Left cardiac atrium (tissue), 4 donors: ENCODE data around the gene SLC25A14. TPM values are rescaled to one million over a fixed set of nuclear protein-coding genes. Genes with fewer than 3 reads are reported as not detected.
"Not testable (repeated sequence)": the region's sequence is repeated elsewhere in the genome, so short reads cannot be mapped to it uniquely, and the experiment has no call there.

ENCODE experiments used
- ATAC-seq, 2 donors: fragments of 200-7000 bp; cut with Tn5 transposase; one replicate each; pipeline ENCODE4 v1.9.1; 2020; ENCODE audit warnings: mild to moderate bottlenecking in 2 of 2, moderate library complexity in 2 of 2
- DNase-seq: peaks from one replicate; pipeline ENCODE4 v3.0.0-alpha.2; 2020
- intact Hi-C, 2 donors: fragments of 100-400 bp; cut with DNase I; formaldehyde crosslinking; loops; one replicate each; pipeline versions ENCODE4 v1.14.1 to v1.15.1; 2022 to 2023
- long read RNA-seq: library from polyadenylated mRNA; unstranded; transcript quantifications from one replicate; pipeline ENCODE4 v2.0.0, GENCODE V29; 2021
- total RNA-seq, 2 donors: library from RNA; stranded (reverse); fragmentation: NEBNext Ultra II Directional; extraction: Animal tissue kit (Norgen Biotek cat#: 25700); gene quantifications; one replicate each; pipeline ENCODE4 v1.2.1, GENCODE V29; 2021
- donor health status: DM: no; HTN: yes; CAD: no.
- donor health status: DM: no; HTN: yes; CAD: no; lungs with severe emphysema.
- donor health status: DM: yes; HTN: yes; CAD: no.
- donor health status: Dilated cardiomyopathy.

SLC25A14 gene, protein sequence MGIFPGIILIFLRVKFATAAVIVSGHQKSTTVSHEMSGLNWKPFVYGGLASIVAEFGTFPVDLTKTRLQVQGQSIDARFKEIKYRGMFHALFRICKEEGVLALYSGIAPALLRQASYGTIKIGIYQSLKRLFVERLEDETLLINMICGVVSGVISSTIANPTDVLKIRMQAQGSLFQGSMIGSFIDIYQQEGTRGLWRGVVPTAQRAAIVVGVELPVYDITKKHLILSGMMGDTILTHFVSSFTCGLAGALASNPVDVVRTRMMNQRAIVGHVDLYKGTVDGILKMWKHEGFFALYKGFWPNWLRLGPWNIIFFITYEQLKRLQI
- 1 to 10 TPM; 5.5 to 6.5 TPM for total RNA-seq
- long read RNA-seq, partial matches to known transcripts: 2 of 5 reads
- long read RNA-seq, other reads (novel, unspliced or antisense): 0 of 5 reads

DNA sequence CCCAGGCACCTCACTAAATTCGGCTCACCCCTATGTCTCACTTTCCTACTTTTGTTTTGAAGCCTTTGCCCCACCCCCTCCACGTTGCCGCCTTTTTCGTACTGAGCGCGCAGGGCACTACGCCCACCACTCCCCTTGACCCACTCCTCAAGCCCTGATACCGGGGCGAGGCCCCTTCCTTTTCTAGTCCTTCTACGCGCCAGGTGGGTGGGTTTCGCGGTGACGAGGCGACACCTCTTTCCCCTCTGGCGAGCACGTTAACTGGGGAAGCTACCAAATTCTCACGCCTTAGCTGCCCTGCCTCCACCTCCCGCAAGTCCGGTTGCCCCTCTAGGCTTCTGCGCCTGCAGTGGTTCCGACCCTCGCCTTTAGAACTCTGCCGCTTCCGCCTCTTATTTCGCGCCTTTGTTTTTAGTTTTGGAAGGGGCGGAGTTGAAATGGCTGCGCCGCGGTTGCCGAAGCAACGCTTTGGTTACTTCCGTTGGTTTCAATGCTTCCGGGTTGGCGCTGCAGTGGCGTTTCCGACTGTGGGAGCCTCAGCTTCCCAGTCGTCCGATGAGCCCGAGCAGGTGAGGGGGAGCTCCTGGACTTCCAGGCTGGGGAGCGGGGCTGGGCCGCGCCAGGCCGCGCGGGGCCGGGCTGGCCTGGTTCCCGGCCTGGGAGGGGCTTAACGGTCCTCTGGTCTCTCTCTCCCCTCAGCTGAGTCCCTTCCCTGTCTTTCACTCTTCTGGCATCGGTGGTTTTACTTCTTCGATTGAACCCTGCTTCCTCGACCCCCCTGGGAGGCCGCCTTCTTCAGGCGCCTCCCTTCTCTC, at the start of gene SLC25A14:
SLC25A14 (plus strand) TSS at position 512 of the 815 bp plus-strand sequence. CDS start 360 bp downstream, outside the sequence.
- ATAC-seq: peak; percentile 94 to 99
- intact Hi-C loops: no loop called here
- peak; percentile 81 for DNase-seq

- intact Hi-C loops: no loop called here
- ATAC-seq (no peak), DNase-seq (no peak)
Measured at GRCh38 chrX:130295519-130296296, 44.0 kb upstream of the SLC25A14 start.

DNA sequence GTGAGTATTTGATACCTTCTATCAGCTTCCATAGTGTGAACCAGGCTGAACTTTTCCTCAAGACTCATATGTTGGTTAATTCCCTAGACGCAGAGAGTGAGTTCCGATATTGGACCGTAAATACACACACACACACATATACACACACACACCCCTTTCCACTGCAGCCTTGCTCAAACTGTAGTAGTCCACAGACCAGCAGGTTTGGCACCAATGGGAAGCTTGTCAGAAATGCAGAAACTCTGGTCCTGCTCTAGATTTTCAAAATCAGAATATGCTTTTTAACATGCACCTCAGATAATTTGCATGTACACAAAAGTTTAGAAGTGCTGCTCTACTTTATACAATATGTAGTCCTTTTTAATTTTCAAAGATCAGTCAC, 43.4 kb upstream of the SLC25A14 start:
- DNase-seq (no peak), ATAC-seq (no peak)
- intact Hi-C loops: no loop called here

DNA sequence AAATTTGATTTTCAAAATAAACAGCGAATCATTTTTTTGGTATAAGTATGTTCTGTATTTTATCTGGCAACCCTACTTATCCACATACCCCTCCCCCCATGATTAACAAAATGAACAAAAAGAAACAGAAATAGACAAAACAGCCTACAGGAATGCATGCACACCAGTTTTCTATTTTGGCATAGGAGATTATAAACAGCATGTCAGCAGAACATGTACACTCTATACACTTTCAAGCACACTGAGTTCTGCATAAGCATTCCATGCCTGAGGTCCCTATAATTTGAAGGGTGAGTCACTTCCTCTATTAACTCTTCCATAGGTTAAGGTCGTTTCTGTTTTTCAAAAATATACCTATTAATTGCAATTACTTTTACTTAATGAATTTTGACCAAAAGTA, 43.0 kb upstream of the SLC25A14 start:
- ATAC-seq: no peak
- intact Hi-C loops: no loop called here
- DNase-seq: no peak

- no peak for ATAC-seq
Measured at GRCh38 chrX:130299279-130300009, 40.3 kb upstream of the SLC25A14 start.

DNA sequence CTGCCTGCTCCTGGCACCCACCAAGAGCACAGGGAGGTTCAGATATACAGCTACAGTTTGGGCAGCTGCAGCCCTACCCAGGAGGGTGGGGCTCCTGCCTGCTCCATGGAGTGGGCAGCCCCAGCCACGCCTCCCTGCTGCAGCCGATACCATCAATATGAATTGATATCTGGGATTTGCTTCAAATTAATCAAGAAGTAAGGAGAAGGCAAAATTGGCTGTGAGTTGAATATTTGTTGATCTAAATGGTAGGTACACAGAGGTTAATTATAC, 39.8 kb upstream of the SLC25A14 start:
- DNase-seq (no peak), ATAC-seq (no peak)
- intact Hi-C loops: no loop called here

More at GRCh38 chrX:130299279-130300009, 40.3 kb upstream of the SLC25A14 start:
- DNase-seq: no peak
- intact Hi-C loops: no loop called here

GRCh38 chrX:130301405-130301804, 38.3 kb upstream of the SLC25A14 start:
- ATAC-seq: no peak
- intact Hi-C loops: no loop called here
- no peak for DNase-seq

GRCh38 chrX:130301977-130302376, 37.7 kb upstream of the SLC25A14 start:
- ATAC-seq (no peak), DNase-seq (no peak)
- intact Hi-C loops: no loop called here

DNA sequence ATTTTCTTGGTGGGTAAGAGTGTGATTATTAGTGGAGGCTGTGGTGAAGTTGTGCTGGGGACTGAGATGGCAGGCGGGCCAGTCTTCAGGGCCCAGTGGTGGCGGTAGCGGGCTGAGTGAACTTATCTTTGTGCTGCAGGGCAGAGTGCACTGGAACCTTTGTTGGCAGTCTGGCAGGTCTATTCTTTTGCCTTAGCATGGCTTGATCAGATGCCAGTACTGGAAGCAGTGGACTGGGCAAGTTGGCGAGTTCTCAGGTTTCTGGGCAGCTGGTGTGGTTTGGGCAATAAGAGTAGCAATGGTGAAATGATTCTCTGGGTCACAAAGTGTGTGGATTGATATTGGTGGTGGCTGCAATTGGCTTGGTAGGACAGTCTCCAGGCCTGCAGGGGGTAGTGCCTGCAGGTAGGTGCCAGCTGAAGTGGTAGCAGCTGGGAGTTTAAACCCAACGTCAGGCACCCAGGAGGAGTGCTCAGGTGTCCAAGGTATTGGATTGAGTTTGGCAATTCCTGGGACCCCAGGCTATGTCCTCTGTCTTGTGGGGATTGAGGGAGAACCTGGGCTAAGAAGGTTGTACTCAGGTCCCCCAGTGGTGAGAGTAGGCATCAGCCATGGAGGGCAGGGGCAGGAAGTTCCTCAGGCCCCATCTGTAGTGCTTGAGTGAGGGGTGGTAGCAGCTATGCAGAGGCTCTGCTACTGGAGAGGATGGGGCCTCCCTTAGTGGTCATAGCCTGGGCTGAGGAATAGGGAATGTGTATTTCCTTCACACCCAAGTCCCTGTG, 34.9 kb upstream of the SLC25A14 start:
- DNase-seq (no peak), ATAC-seq (no peak)
- intact Hi-C loops: no loop called here

GRCh38 chrX:130319886-130320285, 19.8 kb upstream of the SLC25A14 start:
- ATAC-seq, DNase-seq, intact Hi-C loops: not testable (repeated sequence)

DNA sequence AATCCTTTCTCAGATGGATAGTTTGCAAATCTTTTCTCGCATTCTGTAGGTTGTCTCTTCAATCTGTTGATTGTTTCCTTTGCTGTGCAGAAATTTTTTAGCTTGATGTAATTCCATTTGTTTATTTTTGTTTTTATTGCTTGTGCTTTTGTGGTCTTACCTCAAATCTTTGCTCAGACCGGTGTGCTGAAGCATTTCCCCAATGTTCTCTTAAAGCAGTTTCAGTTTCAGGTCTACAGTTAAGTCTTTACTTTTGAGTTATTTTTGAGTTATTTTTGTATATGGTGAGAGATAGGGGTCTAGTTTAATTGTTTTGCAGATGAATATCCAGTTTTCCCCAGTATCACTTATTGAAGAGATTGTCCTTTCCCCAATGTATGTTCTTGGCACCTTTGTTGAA, 18.2 kb upstream of the SLC25A14 start:
- intact Hi-C loops: no loop called here
- ATAC-seq (no peak), DNase-seq (no peak)

DNA sequence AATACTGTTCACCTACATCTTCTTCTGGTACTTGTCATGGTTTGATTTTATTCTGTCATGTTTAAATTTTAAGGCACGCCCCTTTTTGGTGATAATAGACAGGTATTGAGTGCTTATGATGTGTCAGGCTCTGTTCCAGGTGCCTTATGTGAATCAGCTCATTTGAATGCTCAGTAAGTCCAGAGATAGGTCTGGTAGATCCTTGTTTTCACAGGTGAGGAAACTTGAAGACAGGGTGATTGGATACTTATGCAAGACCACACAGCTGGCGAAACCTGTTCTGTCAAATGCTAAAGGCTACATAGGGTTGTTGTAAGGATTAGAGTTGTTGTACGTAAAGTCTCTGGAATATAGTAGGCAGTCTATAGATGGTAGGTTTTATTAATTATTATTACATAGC, 9.6 kb upstream of the SLC25A14 start:
- DNase-seq: no peak
- no peak for ATAC-seq
- intact Hi-C loops: no loop called here

GRCh38 chrX:130330706-130331105, 9.0 kb upstream of the SLC25A14 start:
- DNase-seq: peak; percentile 51
- intact Hi-C loops: no loop called here
- ATAC-seq: peak in 1 of 2 donors; percentile 46

DNA sequence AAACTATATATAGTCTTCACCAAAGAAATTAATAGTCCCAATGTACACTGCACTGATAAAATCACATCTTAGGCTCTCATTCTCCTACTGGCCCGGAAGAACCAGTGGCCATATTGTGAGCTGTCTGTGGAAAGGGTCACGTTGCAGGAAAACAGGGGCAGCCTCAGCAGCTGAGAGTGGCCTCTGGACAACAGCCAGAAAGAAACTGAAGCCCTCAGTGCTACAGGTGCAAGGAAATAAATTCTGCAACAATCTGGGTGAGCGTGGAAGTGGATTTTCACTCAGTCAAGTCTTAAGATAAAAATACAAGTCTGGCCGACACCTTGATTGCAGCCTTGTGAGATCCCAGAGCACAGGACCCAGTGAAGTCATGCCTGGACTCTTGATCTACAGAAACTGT, 3.2 kb upstream of the SLC25A14 start:
- no peak for ATAC-seq
- intact Hi-C loops: no loop called here
- DNase-seq: no peak

- ATAC-seq, DNase-seq, intact Hi-C loops: not testable (repeated sequence)
Measured at GRCh38 chrX:130338869-130339268, 850 bp upstream of the SLC25A14 start.

DNA sequence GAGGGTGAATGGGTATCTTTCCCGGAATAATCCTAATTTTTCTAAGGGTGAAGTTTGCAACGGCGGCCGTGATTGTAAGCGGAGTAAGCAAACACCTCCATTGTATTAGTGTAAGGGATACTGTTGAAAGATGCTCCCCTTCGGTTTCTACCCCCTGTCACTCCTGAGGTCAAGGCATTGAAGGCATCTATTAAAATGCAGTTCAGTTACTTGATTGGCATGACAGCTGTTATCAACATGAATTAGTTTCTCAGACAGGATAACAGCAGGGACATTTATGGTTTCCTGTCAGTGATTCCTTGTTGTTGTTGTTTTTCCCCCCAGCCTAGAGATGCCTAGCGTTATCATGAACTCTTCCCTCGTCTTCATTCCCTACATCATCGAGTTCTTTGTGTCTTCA, 552 bp downstream of the SLC25A14 start:
- ATAC-seq (no peak), DNase-seq (no peak)
- intact Hi-C loops: no loop called here

DNA sequence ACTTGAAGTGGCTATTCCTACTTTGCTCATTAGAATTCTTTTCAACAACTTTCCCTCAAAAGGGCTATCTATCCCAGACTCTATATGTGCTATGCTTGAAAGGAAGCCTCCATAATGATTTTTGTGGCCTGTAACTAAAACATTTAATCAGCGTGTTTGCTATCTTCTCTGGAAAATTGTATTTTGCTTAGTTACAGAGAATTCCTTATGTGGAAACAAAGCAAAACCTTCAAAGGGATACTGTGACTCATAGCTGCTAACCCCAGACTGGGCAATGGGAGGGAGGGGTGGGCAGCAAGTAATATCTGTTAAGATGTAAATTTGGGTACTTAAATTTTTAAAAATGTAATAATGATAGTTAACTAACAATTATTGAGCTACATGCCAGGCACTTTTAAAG, 3.7 kb downstream of the SLC25A14 start:
- DNase-seq: no peak
- no peak for ATAC-seq
- intact Hi-C loops: no loop called here

DNA sequence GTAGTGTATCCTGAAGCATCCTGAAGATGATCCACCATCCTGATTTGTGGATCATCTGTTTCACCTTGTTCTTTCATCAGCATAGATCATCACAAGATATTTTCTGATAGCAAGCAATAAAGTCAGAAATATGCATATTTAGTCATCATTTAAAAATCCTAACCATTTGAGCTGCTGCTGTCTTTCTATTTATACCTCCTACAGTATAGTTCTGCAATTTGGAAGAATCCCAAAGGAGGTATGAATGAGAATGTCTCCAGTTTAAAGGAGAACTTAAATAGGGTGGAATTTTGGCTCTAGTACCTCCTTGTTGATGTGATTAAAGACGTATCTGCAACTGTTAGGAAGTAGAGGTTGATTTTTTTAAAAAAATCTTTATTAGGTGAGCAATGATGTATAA, 7.6 kb downstream of the SLC25A14 start:
- DNase-seq (no peak), ATAC-seq (no peak)
- intact Hi-C loops: no loop called here

- ATAC-seq: no peak
- DNase-seq: no peak
- intact Hi-C loops: no loop called here
Measured at GRCh38 chrX:130351567-130351966, 11.8 kb downstream of the SLC25A14 start.
